ENCODE data around the gene MAD2L2.
A peak's percentile ranks its signal among the peaks of the same experiment; 100 is the strongest.
"Not testable (repeated sequence)": the region's sequence is repeated elsewhere in the genome, so short reads cannot be mapped to it uniquely, and the experiment has no call there.

The MAD2L2 gene

DNA sequence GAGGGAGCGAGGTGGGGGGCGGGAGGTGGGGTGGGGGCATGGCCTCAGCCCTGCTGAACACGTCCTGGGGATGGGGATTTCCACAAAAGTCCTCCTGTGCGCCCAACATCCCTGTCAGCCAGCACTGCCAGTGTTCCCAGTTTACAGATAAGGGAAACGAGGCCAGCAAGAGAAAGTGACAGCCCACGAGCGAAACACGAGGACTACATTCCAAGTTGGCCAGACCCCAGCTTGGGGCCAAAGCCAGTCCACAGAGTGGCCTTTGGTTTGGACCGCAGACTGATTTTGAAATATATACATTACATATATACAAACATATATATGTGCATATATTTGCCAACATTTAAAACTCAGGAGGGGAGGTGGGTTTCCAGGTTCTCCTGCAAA, 31.7 kb downstream of the MAD2L2 start:
- Histone ChIP-seq H3K36me3 (ENCODE audit: insufficient read depth, low read depth, low read length) (no peaks in the 10 kb centered on the region), H3K4me3 (ENCODE audit: low read length) (no peak overlapping the region), H3K27me3 (ENCODE audit: insufficient read depth, low read length) (peaks cover 56% of the 10 kb centered on the region), H3K27ac (ENCODE audit: low read length) (no peak overlapping the region), H3K4me1 (ENCODE audit: insufficient read depth, low read length) (peaks cover 15% of the 10 kb centered on the region), H3K9me3 (ENCODE audit: insufficient read depth, low read depth, low read length) (no peaks in the 10 kb centered on the region), H3K9ac (ENCODE audit: low read depth, low read length) (no peak overlapping the region)

DNA sequence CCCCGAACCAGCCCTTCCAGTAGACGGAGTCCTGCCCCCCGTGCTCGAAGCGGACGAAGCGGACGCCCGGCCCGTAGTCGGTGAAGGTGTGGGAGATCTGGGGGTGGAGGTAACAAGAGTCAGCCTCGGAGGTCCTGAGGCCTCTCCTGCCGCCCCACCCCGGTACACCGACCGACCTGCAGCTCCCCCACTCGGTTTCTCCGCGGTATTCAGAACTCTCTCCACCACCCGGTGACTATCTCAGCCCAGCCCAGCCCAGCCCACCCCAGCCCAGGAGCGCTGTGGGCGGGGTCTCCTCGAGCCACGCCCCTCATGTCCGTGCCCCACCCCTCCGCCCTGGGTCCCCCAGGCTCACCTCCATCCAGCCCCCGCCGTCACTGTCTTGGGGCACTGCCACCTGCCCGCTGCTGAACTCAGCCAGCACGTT, 32.2 kb downstream of the MAD2L2 start:
- H3K27me3 ChIP-seq (ENCODE audit: insufficient read depth, low read length), result peaks cover 53% of the 10 kb centered on the region
- peak overlapping the region; percentile 35; the same call in 1 of the 2 replicates for H3K4me3 ChIP-seq (ENCODE audit: low read length)
- H3K9me3 ChIP-seq (ENCODE audit: insufficient read depth, low read depth, low read length), result no peaks in the 10 kb centered on the region
- H3K9ac ChIP-seq (ENCODE audit: low read depth, low read length), result no peak overlapping the region; the same call in 1 of the 2 replicates
- no peaks in the 10 kb centered on the region for H3K36me3 ChIP-seq (ENCODE audit: insufficient read depth, low read depth, low read length)
- peaks cover 15% of the 10 kb centered on the region for H3K4me1 ChIP-seq (ENCODE audit: insufficient read depth, low read length)
- H3K27ac ChIP-seq (ENCODE audit: low read length), result no peak overlapping the region

DNA sequence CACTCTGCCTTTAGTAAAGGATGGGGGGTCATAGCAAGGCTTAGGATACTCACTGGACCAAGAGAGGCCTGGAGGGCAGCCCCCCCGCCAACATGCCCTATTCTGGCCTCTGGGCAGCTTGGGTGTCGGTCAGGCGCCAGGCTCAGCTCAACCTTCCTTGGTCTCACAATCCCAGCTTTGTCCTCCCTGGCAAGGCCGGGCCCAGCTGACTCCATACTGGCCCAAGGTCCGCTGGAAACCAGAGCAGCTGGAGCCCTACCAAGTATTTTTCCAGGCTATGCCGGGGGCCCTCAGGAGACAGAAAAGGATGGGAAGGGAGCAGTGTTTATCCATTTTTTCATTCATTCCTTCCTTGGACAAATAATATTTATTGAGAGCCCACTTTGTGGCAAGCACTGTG, 32.9 kb downstream of the MAD2L2 start:
- Histone ChIP-seq H3K4me1 (ENCODE audit: insufficient read depth, low read length) (peaks cover 15% of the 10 kb centered on the region), H3K4me3 (ENCODE audit: low read length) (no peak overlapping the region), H3K9ac (ENCODE audit: low read depth, low read length) (no peak overlapping the region; the same call in 1 of the 2 replicates), H3K9me3 (ENCODE audit: insufficient read depth, low read depth, low read length) (no peaks in the 10 kb centered on the region), H3K27ac (ENCODE audit: low read length) (no peak overlapping the region), H3K27me3 (ENCODE audit: insufficient read depth, low read length) (peaks cover 46% of the 10 kb centered on the region), H3K36me3 (ENCODE audit: insufficient read depth, low read depth, low read length) (no peaks in the 10 kb centered on the region)

DNA sequence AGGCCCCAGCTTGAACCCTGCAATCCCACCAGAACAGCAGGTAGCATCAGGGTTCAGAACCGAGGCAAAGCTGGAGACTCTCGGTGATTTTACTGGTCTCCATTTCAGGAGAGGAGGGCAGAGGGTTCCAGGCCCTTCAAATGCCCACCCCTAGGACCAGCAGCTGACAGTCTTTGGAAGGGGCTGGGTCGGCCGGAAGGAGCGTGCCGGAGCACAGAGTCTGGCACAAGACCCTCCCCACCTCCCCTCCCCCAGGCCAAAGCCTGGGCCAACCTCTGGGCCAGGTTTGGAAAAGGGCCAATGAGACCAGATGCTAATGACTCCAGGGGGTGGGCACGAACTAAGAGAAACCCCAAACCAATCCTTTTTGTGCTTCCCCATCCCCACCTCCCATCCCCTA, 33.6 kb downstream of the MAD2L2 start:
- Histone ChIP-seq H3K36me3 (ENCODE audit: insufficient read depth, low read depth, low read length) (no peaks in the 10 kb centered on the region), H3K4me3 (ENCODE audit: low read length) (no peak overlapping the region), H3K27me3 (ENCODE audit: insufficient read depth, low read length) (peaks cover 38% of the 10 kb centered on the region), H3K4me1 (ENCODE audit: insufficient read depth, low read length) (peaks cover 10% of the 10 kb centered on the region; the same call in 1 of the 2 replicates), H3K9me3 (ENCODE audit: insufficient read depth, low read depth, low read length) (no peaks in the 10 kb centered on the region), H3K27ac (ENCODE audit: low read length) (no peak overlapping the region), H3K9ac (ENCODE audit: low read depth, low read length) (no peak overlapping the region)

DNA sequence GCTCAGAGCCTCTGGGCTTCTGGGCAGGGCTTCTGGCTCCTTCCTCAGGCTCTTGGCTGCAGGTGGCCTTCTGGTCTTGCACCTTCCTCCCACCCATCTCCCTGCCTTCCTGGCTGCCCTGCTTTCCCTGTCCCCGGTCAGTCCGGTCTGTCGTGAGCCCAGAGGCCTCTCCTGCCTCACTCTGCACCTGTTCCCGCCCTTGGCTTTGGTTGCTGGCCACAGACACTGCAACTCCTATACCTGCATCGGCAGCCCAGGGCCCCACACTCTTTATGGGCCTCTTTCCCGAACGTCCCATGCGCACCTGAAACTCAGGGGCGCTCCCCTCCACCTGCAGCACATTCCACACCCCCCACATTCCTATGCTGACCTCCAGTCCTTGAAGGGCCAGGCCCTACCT, 34.6 kb downstream of the MAD2L2 start:
- no peak overlapping the region for H3K4me3 ChIP-seq (ENCODE audit: low read length)
- H3K9me3 ChIP-seq (ENCODE audit: insufficient read depth, low read depth, low read length), result no peaks in the 10 kb centered on the region
- H3K27me3 ChIP-seq (ENCODE audit: insufficient read depth, low read length), result peaks cover 28% of the 10 kb centered on the region
- no peak overlapping the region for H3K27ac ChIP-seq (ENCODE audit: low read length)
- H3K36me3 ChIP-seq (ENCODE audit: insufficient read depth, low read depth, low read length), result no peaks in the 10 kb centered on the region
- peaks cover 10% of the 10 kb centered on the region; the same call in 1 of the 2 replicates for H3K4me1 ChIP-seq (ENCODE audit: insufficient read depth, low read length)
- H3K9ac ChIP-seq (ENCODE audit: low read depth, low read length), result no peak overlapping the region

DNA sequence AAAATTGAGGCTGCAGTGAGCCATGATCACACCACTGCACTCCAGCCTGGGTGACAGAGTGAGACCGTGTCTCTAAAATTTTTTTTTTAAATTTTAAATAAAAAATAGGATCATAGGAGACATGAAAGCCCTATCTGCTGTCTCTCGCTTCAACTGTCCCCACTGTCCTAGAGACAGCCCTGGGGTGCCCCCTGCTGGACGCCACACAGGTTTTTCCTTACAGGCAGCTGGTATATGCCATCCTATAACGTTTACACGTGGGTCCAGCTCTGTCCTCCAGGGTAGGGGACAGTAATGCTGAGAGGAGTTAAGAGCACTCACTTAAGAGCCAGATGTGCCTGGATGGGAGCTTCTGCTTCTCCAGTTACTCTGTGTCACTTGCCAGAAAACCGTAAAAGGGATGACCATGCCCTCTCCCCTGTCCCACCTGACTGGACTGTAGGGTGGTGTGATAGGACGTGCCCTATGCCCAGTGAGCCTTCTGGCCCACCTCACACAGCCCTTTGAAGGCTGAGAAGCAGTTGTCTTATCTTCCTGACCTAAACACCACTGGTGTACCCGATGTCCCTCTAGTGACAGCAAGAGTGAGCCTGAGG, 35.2 kb downstream of the MAD2L2 start:
- H3K36me3 ChIP-seq (ENCODE audit: insufficient read depth, low read depth, low read length), result no peaks in the 10 kb centered on the region
- H3K27me3 ChIP-seq (ENCODE audit: insufficient read depth, low read length), result peaks cover 23% of the 10 kb centered on the region
- H3K4me1 ChIP-seq (ENCODE audit: insufficient read depth, low read length), result peaks cover 5% of the 10 kb centered on the region; the same call in 1 of the 2 replicates
- no peaks in the 10 kb centered on the region for H3K9me3 ChIP-seq (ENCODE audit: insufficient read depth, low read depth, low read length)
- no peak overlapping the region for H3K4me3 ChIP-seq (ENCODE audit: low read length)
- H3K27ac ChIP-seq (ENCODE audit: low read length), result no peak overlapping the region
- H3K9ac ChIP-seq (ENCODE audit: low read depth, low read length), result no peak overlapping the region

DNA sequence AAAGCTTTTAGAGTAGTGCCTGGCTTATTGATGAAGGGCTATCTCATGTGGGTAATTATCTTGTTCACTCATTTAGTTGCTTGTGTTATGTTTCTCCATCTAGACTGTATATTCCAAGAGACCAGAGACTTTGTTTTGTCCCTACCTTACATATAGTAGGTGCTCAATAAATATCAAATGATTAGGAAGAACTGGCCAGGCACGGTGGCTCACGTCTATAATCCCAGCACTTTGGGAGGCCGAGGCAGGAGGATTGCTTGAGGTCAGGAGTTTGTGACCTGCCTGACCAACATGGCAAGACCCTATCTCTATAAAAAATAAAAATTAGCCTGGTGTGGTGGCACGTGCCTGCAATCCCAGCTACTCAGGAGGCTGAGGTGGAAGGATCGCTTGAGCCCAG, 35.7 kb downstream of the MAD2L2 start:
- peaks cover 18% of the 10 kb centered on the region for H3K27me3 ChIP-seq (ENCODE audit: insufficient read depth, low read length)
- H3K4me1 ChIP-seq (ENCODE audit: insufficient read depth, low read length), result peaks cover 3% of the 10 kb centered on the region; the same call in 1 of the 2 replicates
- no peak overlapping the region for H3K27ac ChIP-seq (ENCODE audit: low read length)
- no peaks in the 10 kb centered on the region for H3K36me3 ChIP-seq (ENCODE audit: insufficient read depth, low read depth, low read length)
- no peak overlapping the region for H3K4me3 ChIP-seq (ENCODE audit: low read length)
- no peak overlapping the region for H3K9ac ChIP-seq (ENCODE audit: low read depth, low read length)
- no peaks in the 10 kb centered on the region for H3K9me3 ChIP-seq (ENCODE audit: insufficient read depth, low read depth, low read length)

DNA sequence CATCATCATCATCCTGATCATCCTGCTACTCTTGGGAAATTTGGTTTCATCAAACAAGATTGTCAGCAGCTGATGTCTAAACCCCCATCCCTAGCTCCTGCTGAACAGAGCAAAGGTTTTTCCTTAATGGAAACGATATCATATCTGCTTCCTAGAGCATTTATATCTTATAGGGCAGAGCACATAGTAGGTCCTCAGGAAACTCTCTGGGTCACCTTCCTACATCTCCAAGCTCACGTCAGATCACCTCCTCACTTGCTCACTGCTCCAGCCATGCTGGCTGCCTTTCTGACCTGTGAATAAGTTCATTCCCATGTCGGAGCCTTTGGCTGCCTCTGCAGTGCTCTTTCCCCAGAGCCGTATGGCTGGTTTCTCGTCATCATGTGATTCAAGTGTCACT, 37.2 kb downstream of the MAD2L2 start:
- H3K4me3 ChIP-seq (ENCODE audit: low read length), result no peak overlapping the region
- no peak overlapping the region for H3K9ac ChIP-seq (ENCODE audit: low read depth, low read length)
- peaks cover 3% of the 10 kb centered on the region; the same call in 1 of the 2 replicates for H3K4me1 ChIP-seq (ENCODE audit: insufficient read depth, low read length)
- peaks cover 7% of the 10 kb centered on the region; the same call in 1 of the 2 replicates for H3K27me3 ChIP-seq (ENCODE audit: insufficient read depth, low read length)
- H3K27ac ChIP-seq (ENCODE audit: low read length), result no peak overlapping the region
- no peaks in the 10 kb centered on the region for H3K9me3 ChIP-seq (ENCODE audit: insufficient read depth, low read depth, low read length)
- no peaks in the 10 kb centered on the region for H3K36me3 ChIP-seq (ENCODE audit: insufficient read depth, low read depth, low read length)

DNA sequence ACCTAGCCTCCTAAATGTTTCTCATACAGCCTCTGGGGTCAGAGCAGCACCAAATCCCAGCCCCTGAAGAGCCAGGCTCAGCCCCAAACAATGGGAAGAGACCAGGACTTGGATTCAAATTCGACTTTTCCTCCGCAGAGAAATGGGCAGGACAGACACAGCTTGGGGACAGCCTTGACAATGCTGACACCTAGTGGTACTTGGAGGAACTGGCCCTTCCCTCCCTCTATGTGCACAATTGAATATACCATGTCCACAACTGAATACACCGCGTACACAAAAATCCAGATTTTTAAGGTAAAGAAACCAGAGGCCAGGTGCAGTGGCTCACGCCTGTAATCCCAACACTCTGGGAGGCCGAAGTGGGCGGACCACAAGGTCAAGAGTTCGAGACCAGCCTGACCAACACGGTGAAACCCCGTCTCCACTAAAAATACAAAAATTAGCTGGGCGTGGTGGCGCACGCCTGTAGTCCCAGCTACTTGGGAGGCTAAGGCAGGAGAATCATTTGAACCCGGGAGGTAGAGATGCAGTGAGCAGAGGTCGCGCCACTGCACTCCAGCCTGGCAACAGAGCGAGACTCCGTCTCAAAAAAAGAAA, 38.4 kb downstream of the MAD2L2 start:
- H3K27me3 ChIP-seq (ENCODE audit: insufficient read depth, low read length); H3K27ac ChIP-seq (ENCODE audit: low read length); H3K36me3 ChIP-seq (ENCODE audit: insufficient read depth, low read depth, low read length); H3K9ac ChIP-seq (ENCODE audit: low read depth, low read length); H3K4me1 ChIP-seq (ENCODE audit: insufficient read depth, low read length); H3K9me3 ChIP-seq (ENCODE audit: insufficient read depth, low read depth, low read length); H3K4me3 ChIP-seq (ENCODE audit: low read length): not testable (repeated sequence)

DNA sequence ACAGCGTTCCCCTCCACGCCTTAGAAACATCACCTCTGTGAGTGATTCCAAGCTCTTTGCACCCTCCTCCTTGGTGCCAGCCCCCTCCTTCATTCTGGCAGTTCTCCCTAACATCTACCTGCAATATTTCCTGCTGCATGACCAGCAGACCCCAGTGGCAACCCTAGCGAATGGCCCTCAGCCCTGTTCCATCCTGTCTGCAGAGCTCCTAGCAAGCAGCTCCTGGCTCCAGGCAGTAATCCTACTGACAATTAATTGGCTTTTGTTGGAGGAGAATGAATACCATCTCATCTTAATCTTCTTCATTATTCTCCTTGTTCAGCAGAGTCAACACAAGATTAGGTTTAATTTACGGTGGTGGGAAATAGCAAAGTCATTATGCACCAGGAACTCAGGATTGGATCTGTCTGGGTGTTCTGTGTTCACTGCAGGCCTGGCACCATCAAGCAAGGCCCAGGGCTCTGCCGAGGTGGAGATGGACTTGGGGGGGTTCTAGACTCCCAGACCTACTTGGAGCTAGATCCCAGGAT, 39.1 kb downstream of the MAD2L2 start:
- Histone ChIP-seq H3K9me3 (ENCODE audit: insufficient read depth, low read depth, low read length) (no peaks in the 10 kb centered on the region), H3K4me1 (ENCODE audit: insufficient read depth, low read length) (no peaks in the 10 kb centered on the region), H3K36me3 (ENCODE audit: insufficient read depth, low read depth, low read length) (no peaks in the 10 kb centered on the region), H3K27me3 (ENCODE audit: insufficient read depth, low read length) (no peaks in the 10 kb centered on the region), H3K27ac (ENCODE audit: low read length) (no peak overlapping the region), H3K9ac (ENCODE audit: low read depth, low read length) (no peak overlapping the region), H3K4me3 (ENCODE audit: low read length) (no peak overlapping the region)

DNA sequence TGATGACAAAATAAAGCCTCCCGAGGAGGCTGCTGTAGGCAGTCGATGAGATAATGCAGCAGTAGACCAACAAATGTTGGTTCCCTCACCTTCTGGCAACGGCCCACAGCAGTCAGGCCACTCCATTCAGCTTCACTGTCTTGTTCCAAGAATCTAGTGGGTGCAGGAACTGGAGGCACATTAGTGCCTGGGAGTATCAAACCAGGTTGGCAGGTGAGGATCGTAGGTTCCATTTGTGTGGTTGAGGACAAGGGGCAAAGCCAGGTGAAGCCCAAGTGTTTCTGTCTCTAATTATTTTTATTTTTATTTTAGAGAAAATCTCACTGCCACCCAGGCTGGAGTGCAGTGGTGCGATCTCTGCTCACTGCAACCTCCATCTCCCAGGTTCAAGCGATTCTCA, 40.0 kb downstream of the MAD2L2 start:
- Histone ChIP-seq H3K36me3 (ENCODE audit: insufficient read depth, low read depth, low read length) (no peaks in the 10 kb centered on the region), H3K9me3 (ENCODE audit: insufficient read depth, low read depth, low read length) (no peaks in the 10 kb centered on the region), H3K9ac (ENCODE audit: low read depth, low read length) (no peak overlapping the region), H3K27me3 (ENCODE audit: insufficient read depth, low read length) (peaks cover 5% of the 10 kb centered on the region; the same call in 1 of the 2 replicates), H3K4me1 (ENCODE audit: insufficient read depth, low read length) (no peaks in the 10 kb centered on the region), H3K27ac (ENCODE audit: low read length) (no peak overlapping the region), H3K4me3 (ENCODE audit: low read length) (no peak overlapping the region)

DNA sequence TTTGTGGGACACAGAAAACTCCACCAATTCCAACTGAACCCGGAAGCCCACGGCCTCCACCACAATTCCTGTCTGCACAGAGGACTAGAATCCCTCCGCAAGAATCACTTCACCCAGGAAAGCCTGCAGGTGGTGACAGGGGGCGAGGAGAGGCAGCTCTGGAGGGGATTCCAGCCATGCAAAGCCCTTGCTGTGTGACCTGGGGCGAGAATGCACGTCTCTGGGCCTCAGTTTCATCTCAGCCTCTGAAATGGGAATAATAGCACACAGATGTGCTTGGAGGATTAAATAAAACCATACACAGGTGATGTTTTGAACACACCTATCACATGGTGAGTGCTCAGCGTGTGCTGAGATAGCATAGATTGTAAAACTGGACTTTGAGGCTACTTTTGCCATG, 40.8 kb downstream of the MAD2L2 start:
- H3K4me3 ChIP-seq (ENCODE audit: low read length), result no peak overlapping the region
- no peaks in the 10 kb centered on the region for H3K36me3 ChIP-seq (ENCODE audit: insufficient read depth, low read depth, low read length)
- H3K27me3 ChIP-seq (ENCODE audit: insufficient read depth, low read length), result peaks cover 6% of the 10 kb centered on the region; the same call in 1 of the 2 replicates
- no peak overlapping the region for H3K27ac ChIP-seq (ENCODE audit: low read length)
- H3K4me1 ChIP-seq (ENCODE audit: insufficient read depth, low read length), result no peaks in the 10 kb centered on the region
- H3K9ac ChIP-seq (ENCODE audit: low read depth, low read length), result no peak overlapping the region
- H3K9me3 ChIP-seq (ENCODE audit: insufficient read depth, low read depth, low read length), result no peaks in the 10 kb centered on the region

All from iPS-20b (cell line).